NT2/D1 (cell line): Measurements from ENCODE around the gene BPNT1.

ENCODE experiments used
- SUZ12 ChIP-seq: IDR thresholded peaks from 2 replicates; pipeline ENCODE4 v1.6.1; 2011; ENCODE audit not compliant: insufficient read length, insufficient read depth; ENCODE audit errors: extremely low read depth
- YY1 ChIP-seq: IDR thresholded peaks from 2 replicates; pipeline ENCODE4 v1.6.1; 2011; ENCODE audit not compliant: insufficient read length, insufficient read depth
- ZNF274 ChIP-seq: IDR thresholded peaks from 2 replicates; pipeline ENCODE4 v1.6.1; 2011; ENCODE audit warnings: mild to moderate bottlenecking, low read depth, low read length

- TF ChIP-seq YY1 (no peak), ZNF274 (no peak), SUZ12 (no peak)
Measured at GRCh38 chr1:220123889-220124288, 34.3 kb upstream of the BPNT1 start.
